NCI-H2227 treated with DMSO at 0.1 percent for 48 hours (cell line): Measurements from ENCODE around the gene ZNF784.
A peak's percentile ranks its signal among the peaks of the same experiment; 100 is the strongest.

Experiments used
- DNase-seq: peaks from one replicate; lab custom pipeline; 2025; lab: John Stamatoyannopoulos, UW

Gene ZNF784

DNA sequence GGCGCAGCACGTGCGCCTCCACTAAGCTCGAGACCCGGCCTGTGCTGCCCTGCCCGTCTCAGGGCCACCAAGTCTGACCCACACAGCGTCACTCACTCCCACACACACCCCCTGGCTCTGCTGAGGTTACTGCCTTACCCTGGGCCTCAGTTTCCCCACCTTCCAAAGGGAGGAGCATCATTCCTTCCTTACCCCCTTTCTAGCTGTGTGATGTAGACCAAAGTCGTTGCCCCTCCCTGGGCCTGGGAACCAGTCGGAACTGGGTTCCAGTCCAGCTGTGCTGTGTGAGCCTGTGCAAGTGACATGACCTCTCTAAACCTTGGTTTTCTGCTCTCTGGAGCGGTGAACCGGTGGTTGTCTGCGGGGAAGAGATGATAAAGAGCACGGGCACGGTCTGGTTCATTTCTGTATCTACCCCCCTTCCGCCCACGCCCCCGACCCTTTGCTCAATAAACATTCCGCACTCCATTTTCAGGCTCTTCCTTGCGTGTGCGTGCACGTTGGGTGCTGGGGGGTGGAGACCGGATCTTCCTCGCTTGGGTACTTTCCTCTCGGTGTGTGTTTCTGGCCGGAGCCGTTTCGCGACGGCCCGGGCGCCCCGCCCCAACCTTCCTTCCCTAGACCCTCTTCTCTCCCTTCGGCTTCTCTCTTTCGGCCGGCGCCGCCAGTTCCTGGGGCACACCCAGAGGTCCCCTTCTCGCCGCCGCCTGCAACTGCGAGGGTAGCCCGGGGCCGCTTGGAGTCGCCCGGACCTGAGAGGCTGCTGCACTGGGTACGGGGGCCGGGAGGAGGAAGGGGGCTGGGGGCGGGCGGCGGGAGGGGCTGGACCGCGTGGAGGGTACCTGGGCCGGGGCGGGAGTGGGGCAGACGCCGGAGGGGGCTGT lies 18.9 kb upstream of the ZNF784 start, which contains the start of gene ZNF581:
TSS of gene ZNF581 (plus strand) at position 647 of the 884 bp plus-strand sequence. CDS start 923 bp downstream, outside the sequence.
- DNase-seq, result peak; percentile 86

DNA sequence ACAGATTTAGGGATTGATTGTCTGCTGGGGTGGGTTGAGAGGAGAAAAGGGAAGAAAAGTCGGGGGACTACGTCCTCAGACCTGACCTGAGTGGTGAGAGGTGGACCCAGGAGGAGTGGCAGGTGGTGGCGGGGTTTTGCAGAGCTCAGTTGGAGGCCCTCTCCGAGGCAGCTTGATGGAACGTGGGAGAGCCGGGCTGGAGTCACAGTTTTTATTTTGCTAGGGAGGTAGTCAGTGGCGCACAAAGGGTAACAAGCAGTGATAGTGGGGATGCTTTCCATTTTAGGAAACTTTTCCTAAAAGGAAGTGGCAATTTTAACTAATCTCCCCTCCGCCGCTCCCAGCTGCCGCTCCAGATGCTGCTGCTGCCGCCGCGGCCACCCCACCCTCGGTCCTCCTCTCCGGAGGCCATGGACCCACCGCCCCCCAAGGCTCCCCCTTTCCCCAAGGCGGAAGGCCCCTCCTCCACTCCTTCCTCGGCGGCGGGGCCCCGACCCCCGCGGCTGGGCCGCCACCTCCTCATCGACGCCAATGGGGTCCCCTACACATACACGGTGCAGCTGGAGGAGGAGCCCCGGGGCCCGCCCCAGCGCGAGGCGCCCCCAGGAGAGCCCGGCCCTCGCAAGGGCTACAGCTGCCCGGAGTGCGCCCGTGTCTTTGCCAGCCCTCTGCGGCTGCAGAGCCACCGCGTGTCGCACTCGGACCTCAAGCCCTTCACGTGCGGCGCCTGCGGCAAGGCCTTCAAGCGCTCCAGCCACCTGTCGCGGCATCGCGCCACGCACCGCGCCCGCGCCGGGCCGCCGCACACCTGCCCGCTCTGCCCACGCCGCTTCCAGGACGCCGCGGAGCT lies 18.0 kb upstream of the ZNF784 start:
- DNase-seq, result peak; percentile 52

DNA sequence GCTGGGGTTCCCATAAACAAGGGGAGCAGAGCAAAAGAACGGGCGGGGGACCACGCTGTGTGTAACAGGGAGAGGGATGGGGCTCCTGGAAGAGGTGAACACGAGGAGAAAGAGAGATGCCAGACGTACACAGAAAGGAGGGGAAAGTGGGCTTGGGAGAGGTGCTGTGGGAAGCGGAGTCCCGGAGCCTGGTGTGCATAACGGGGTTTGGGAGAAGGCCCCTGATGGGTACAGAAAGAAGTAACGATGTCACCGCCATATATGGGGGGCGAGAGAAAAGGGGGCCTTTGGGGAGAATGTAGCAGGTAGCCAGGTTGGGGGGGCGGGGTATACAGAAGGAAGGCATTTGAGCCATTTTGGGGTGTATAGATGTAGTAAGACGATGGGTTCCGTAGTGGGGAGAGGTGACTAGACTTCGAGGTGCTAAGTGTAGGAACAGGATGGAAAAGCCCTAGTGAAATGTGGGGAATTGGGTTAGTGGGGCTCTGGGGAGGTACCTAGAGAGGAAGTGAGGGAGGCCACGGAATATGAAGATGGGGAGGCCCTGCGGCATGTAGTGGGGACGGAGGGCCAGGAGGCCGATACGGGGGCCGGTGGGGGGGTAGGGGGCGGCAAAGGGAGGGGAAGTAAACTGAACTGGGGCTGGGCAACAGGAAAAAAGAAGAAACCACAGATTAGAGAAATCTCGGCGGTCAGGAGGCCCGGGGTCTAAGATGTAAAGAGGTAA lies 17.2 kb upstream of the ZNF784 start:
- DNase-seq, result peak; percentile 65

DNA sequence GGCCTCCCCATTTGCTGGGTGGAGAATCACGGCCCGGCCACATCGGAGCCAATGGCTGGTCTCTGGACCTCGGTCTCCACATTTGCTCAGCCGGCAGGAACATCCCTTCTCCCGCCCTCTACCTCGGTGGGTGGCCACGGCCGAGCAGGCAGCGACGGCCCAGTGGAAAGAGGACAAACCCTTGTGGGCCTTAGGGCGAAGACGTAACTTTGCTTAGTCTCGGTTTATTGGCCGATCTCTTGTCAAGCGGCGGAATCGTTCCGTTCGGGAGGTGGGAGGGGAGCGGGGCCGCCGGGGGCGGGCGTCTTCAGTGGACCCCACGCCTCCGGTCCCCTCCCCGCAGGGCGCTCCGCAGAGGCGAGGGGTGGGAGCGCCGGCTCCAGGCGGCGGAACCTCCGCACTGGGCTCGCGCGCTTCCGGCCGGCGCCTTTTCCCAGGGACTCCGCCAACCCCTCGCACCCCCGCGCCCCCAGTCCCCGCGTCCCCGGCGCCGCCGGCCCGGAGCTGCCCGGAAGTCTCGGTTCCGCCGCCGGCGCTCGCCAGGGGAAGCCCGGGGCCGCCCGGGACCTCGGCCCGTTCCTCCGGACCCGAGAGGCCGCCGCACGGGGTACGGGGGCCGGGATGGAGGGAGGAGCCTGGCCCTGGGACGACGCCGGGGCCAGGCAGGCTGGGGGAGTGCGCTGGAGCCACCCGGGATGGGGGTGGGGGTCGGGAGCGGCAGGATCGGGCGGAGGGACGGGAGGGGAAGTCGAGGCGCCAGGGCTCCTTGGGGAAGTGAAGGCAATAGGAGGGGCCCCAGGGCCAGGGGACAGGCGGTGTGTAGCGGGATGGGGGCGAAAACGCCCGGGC lies 16.4 kb upstream of the ZNF784 start, which contains the start of gene ZNF580:
TSS of gene ZNF580 (plus strand) at position 426 of the 849 bp plus-strand sequence. CDS start 1,507 bp downstream, outside the sequence.
- peak; percentile 89 for DNase-seq

DNA sequence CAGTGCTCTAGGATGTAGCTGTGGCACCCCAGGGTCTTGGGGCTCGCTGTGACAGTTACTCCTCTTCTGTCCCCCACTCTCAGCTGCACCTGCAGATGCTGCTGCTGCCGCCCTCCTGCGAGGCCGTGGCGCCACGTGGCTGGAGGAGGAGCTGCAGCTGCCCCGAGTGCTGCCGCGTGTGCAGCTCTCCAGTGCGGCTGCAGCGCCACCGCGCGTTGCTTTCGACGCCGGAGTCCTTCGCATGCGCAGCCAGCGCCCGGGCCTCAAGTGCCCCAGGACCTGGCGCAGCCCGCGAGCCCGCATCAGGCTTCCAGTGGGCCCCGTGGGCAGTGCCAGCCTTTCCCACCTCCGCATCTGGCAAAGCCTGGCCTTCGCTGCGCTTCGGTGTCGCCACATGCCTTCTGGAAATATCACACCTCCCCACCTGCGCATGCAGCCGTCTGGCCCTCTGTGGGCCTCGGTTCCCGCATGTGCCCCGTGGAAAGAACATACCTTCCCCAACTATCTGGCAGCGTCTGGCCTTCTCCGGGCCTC lies 15.7 kb upstream of the ZNF784 start:
- DNase-seq, result no peak

DNA sequence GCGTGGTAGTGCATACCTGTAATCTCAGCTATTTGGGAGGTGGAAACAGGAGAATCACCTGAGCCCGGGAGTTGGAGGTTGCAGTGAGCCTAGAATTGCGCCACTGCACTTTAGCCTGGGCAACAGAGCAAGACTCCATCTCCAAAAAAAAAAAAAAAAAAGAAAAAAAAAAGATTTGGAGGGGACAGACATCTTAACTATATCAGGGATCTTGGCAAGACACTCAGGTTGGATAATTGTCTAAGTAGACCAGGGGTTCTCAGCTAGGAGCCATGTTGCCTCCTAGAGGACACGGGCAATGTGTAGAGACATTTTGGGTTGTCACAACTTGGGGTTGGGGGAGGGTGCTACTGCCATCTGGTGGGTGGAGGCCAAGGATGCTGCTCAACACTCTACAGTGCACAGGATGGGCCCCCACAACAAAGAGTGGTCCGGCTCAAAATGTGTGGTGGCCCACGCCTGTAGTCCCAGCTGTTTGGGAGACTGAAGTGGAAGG lies 14.5 kb upstream of the ZNF784 start:
- no peak for DNase-seq

DNA sequence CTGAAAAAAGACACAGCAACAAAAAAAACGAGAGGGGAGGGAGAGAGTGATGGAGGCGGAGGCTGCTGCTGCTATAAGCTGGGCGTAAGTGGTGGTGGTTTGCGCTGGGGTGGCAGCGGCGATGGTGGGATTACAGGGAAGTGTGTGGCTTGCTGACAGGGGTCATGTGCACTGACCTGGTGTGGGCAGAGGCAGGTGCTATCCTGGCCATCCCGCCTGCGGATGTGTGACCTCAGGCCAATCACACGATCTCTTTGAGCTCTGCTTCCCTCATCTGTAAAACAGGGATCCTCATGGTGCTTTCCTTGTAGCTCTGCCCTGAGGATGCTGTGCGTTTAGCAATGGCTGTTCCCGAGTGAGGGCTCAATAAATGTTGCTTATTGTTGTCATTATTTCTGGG lies 13.2 kb upstream of the ZNF784 start:
- DNase-seq, result no peak

DNA sequence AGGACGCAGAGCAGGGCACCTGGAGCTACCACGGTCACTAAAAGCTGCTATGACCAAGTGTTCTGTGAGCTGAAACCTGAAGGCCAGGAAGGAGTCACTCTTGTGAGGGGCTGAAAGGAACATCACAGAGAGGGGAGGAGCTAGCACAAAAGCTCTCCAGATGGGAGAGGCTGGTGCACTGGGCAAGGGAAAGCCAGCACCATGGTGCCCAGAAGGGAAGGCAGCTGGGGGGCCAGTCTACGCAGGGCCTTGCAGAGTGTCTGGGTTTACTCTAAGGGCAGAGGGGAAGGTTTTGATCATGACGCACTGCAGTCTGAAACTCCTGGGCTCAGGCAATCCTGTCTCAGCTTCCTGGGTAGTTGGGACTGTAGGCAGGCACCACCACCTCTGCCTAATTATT lies 12.4 kb upstream of the ZNF784 start:
- no peak for DNase-seq

DNA sequence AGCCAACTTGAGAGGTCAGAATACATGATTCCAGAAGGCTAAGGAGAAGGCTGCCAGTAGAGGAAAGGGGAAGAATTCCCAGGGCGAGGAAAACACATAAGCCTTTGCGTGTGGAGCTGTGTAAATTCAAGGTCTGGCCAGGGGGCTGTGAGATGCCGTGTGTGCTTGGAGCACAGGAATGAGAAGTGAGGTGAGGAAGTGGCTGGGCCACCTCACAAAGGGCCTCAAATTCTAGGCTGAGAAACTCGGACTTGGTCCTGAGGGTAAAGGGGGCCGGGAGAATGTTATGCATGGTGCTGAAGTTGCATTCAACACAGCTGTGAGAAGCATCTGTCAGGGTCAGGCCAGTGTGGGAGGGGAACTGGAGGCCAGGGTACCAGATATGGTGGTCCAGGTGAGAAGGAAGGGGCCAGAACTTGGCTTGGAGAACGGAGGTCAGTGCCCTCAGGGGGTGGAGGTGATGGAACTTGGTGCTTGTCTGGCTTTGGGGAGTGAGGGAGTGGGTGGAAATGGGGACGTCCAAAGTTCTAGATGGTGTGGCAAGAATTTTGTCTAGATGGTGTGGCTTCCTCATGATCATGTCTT lies 11.6 kb upstream of the ZNF784 start:
- DNase-seq, result no peak

DNA sequence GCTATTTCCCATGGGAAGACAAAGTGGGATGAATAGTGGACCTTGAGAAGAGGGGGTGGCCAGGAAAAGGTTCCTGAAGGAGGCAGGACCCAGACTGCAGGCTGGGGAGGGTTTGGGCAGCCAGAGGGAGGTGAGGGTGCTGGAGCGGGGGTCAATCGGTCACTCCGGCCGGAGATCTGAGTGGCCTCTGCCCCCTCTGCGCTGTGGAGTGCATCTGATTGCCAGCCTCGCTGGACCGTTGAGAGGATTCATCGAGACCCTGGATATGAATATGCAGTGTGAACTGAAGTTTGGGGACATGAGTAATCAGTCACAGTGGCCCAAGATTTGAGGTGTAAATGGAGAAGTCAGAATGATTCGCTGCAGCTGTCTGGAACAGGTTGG lies 11.0 kb upstream of the ZNF784 start:
- DNase-seq, result no peak

DNA sequence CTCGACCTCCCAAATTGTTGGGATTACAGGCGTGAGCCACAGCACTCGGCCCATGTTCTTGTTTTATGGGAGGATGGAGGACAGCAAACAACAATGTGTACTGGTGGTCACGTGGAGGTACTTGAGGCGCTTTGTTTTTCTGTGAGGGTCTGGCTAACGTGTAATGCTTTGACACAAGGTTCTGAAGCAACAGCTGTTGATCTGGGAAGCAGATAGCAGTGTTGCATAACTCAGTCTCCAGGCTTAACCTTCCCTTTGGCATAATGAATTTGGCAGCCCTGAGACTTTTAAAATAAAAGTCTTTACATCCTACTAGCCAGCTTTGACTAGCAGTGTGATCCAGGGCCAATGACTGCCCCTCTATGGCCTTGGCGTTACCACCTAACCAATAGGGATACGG lies 9.5 kb upstream of the ZNF784 start:
- no peak for DNase-seq

DNA sequence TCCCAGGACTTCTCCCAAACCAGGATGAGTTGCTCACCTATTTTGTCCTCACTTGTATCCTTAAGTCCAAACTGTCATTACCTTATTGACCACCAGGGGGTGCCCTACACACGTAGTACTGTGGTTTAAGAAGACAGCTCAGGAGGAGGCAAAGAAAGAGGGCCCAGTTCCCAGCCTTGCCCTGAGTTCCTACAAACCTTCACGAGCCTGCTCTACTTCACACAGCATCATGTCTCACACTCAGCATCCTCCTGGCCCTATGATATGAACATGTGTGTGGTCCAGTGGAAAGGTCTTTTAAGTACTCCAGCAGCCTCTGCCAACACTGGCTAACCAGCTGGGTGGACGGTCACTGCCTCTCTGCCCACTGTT lies 8.1 kb upstream of the ZNF784 start:
- DNase-seq, result peak; percentile 96

DNA sequence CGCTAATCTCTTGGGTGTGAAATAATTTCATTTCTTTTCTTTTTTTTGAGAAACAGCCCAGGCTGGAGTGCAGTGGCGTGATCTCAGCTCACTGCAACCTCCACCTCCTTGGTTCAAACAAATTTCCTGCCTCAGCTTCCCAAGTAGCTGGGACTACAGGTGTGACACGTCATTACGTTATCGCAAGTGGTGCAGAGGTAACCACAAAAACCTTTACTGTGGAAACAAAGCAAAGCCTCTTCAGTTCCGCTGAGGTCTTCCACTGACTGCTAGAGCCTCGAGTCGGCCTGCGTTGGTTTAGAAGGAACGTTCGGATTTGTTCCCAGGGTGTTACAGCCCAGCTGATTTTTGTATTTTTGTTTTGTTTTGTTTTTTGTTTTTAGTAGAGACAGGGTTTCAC lies 2.0 kb upstream of the ZNF784 start:
- no peak for DNase-seq

DNA sequence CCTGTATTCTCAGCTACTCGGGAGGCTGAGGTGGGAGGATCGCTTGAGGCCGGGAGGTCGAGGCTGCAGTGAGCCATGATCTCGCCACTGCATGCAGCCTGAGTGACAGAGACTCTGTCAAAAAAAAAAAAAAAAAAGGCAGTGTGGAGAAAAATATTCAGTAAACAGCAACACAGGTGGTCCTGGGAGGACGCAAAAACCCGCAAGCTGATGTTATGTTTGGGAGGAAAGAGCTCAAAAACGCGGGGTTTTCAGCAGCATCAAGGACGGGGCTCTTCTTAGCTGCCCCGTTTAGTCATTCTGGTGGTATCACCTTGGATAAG lies 599 bp upstream of the ZNF784 start:
- no peak for DNase-seq

DNA sequence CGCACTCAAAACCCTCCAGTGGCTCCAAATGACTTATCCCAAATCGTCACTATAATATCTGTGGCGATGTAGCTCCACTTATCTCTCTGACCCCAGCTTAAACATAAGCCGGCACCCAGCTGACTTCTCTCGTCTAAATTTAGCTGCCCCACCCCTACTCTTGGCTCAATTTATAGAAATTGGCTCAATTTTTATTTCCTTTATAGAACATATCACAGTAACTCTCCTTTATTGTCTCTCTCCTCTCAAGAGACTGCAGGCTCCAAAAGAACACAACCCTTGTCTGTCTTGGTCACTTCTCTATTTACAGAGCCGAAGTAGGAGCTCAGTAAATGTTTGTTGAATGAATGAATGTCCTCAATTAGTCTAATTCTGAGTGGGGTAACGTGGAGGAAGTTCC lies 805 bp downstream of the ZNF784 start:
- DNase-seq, result no peak

DNA sequence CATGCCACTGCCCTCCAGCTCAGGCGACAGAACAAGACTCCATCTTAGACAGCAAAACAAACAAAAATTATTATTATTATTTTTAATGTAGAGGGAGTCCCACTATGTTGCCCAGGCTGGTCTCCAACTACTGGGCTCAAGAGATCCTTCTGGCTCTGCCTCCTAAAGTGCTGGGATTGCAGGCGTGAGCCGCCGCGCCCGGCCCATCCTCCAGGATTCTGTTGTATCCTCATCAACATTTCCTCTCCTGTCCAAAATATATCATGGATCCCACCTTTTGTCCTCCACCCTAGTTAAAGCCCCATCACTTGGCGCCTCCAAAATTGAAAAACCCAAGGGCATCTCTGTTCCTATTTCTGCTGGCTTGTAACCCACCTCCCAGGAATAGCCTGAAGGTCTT lies 1.2 kb downstream of the ZNF784 start:
- DNase-seq, result no peak

DNA sequence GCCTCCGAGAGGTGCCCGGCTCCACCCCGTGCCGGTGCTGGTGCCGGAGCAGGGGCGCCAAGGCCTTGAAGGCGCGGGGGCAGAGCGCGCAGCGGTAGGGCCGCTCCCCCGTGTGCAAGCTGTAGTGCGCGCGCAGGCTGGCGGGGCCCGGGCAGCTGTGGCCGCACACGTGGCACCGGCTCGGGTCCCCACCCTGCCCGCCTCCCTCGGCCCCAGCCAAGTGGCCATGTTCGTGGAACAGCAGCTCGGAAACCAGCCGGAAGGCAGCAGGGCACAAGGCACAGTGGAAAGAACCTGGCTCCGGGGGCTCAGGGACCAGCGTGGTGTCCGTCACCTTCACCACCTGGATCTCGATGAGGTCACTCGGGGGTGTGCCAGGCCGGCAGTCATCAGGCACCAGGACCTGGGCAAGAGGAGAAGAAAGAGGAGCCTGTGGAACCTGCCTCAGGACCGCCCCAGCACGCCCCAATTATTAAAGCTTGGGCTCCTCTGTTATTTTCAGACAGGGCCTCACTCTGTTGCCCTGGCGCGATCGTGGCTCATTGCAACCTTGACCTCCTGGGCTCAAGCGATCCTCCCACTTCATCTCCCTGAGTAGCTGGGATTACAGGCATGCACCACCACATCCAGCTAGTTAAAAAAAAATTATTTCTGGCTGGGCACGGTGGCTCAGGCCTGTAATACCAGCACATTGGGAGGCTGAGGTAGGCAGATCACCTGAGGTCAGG lies 2.0 kb downstream of the ZNF784 start:
- no peak for DNase-seq

DNA sequence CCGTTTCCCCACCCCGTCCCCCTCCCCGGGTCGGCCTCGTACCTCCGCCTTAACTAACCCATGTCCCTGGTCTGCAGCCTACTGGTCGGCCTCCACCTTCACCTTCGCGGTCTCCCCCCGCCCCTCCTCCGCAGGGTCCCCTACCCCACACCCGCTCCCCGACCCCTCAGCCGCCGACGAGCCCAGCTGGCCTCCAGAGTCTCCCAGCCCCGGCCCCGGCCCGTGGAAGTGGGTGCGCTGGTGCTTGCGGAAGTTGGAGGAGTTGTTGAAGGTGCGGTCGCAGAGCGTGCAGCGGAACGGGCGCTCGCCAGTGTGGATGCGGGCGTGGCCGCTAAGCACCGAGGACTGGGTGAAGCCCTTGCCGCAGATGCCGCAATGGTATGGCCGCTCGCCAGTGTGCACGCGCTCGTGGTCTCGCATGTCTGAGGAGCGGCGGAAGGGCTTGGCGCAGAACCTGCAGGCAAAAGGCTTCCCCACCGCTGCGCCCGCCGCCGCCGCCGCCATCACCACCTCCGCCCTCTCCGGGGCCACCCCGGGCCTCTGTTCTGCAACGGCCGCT lies 2.6 kb downstream of the ZNF784 start:
- no peak for DNase-seq

DNA sequence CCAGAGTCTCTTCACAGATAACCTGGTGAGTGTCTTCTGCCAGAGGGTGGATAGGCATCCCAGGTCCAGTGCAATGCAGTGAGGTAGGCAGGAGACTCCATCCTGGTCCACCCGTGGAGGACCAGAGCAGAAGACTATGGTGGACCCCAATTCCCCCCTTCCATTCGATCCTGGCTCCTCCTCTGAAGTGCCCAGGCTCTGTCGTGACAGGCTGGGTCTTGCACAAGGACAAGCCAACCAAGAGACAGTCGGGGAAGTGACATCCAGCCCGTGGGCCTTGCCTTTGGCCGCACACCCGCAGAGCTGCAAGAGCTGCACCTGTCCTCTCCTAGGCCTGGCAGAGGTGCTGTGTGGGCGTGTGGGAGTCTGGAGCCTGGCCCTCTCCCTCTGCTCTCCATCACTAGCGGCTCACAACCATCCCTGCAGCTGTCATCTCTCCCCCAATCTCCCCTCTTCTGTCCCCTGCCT lies 3.1 kb downstream of the ZNF784 start:
- DNase-seq, result no peak
